Large intestine (tissue), 3 donors: ENCODE data around the gene PDZD7. TPM values are rescaled to one million over a fixed set of nuclear protein-coding genes. Genes with fewer than 3 reads are reported as not detected.

Source experiments
- DNase-seq, 2 donors: peaks; one replicate each; pipeline versions ENCODE4 v3.0.0 to v3.0.0-alpha.2; 2013
- H3K27ac ChIP-seq: one replicate; pipeline ENCODE4 v1.5.1; 2013; ENCODE audit warnings: low read length
- H3K27me3 ChIP-seq: 2 replicates; pipeline ENCODE4 v1.6.1; 2013; ENCODE audit warnings: low read length; ENCODE audit not compliant: control insufficient read depth, insufficient read depth
- H3K36me3 ChIP-seq: 2 replicates; pipeline ENCODE4 v1.6.1; 2013; ENCODE audit warnings: low read length; ENCODE audit not compliant: control insufficient read depth, insufficient read depth
- H3K4me1 ChIP-seq: one replicate; pipeline ENCODE4 v1.6.1; 2013; ENCODE audit warnings: low read length; ENCODE audit not compliant: control insufficient read depth, insufficient read depth
- H3K4me3 ChIP-seq: one replicate; pipeline ENCODE4 v1.5.1; 2013; ENCODE audit warnings: low read length
- H3K9me3 ChIP-seq: one replicate; pipeline ENCODE4 v1.6.1; 2013; ENCODE audit warnings: mild to moderate bottlenecking, low read depth, low read length, moderate library complexity; ENCODE audit not compliant: control insufficient read depth
- WGBS: methylation state at CpG from one replicate; pipeline ENCODE4 v1.1.5; 2013; ENCODE audit warnings: low lambda C conversion rate; ENCODE audit not compliant: insufficient coverage; 5-methylcytosine and 5-hydroxymethylcytosine counted together
- polyA plus RNA-seq: library from polyadenylated mRNA; unstranded; fragments of 120-200 nt; gene quantifications from one replicate; pipeline ENCODE4 v1.2.1, GENCODE V29; 2013

The PDZD7 gene
- polyA plus RNA-seq, 1 donor = 95.8 TPM

DNA sequence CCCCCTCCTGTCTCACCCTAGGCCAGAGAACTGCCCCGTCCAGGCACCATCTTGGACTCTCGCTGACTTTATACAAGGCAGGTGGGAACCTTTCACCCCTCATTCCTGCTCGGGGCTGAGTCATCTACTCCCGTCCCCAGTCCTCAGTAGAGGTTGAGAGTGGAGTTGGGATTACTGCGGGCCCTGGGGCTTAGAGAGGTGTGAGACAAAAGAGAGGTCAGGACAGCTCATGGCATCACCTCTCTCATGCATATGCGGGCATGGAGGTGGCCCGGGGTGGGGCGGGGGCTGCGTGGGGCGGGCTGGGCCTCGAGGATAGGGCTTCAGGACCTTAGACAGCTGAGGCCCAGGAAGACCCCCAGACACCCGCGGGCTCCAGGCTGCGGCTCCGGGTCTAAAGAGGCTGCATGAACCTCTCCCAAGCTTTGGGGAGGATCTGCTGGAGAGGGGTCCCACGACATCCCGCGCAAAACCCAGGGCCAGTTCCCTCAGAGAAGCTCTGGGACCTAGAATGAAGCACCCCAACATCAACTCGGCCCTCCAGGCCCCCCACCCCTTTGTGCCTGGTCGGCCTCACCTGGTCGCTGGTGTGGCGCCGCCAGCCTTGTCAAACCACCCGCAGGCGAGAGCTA, 317 bp downstream of the PDZD7 start:
- no CpG with 5 or more reads among the region's 25 CpGs for WGBS

GRCh38 chr10:101029520-101030295, 1.2 kb downstream of the PDZD7 start:
- no peaks in the 10 kb centered on the region for H3K9me3 ChIP-seq
- H3K27ac ChIP-seq = peak overlapping the region; percentile 99
- H3K36me3 ChIP-seq = peaks cover under 1% of the 10 kb centered on the region
- peaks cover 45% of the 10 kb centered on the region for H3K4me1 ChIP-seq
- peak overlapping the region; percentile 86 for H3K4me3 ChIP-seq
- H3K27me3 ChIP-seq = peaks cover 3% of the 10 kb centered on the region
- WGBS = no CpG with 5 or more reads among the region's 27 CpGs
- no peak for DNase-seq

More for the DNA sequence above, 317 bp downstream of the PDZD7 start:
- Histone ChIP-seq H3K4me3 (peak overlapping the region; percentile 86), H3K9me3 (no peaks in the 10 kb centered on the region), H3K27me3 (peaks cover 3% of the 10 kb centered on the region), H3K27ac (peak overlapping the region; percentile 99), H3K4me1 (peaks cover 54% of the 10 kb centered on the region), H3K36me3 (peaks cover 9% of the 10 kb centered on the region)
- DNase-seq = peak in 1 of 2 donors; percentile 61

GRCh38 chr10:101028446-101029337, 2.2 kb downstream of the PDZD7 start:
- Histone ChIP-seq H3K4me3 (no peak overlapping the region), H3K4me1 (peaks cover 38% of the 10 kb centered on the region), H3K27me3 (peaks cover 3% of the 10 kb centered on the region), H3K36me3 (peaks cover 3% of the 10 kb centered on the region), H3K27ac (no peak overlapping the region), H3K9me3 (no peaks in the 10 kb centered on the region)
- WGBS = no CpG with 5 or more reads among the region's 7 CpGs
- peak in 1 of 2 donors; percentile 31 for DNase-seq

GRCh38 chr10:101027106-101027720, 3.7 kb downstream of the PDZD7 start:
- Histone ChIP-seq H3K27me3 (peaks cover 3% of the 10 kb centered on the region), H3K36me3 (peaks cover 10% of the 10 kb centered on the region), H3K4me1 (peaks cover 35% of the 10 kb centered on the region), H3K4me3 (no peak overlapping the region), H3K9me3 (no peaks in the 10 kb centered on the region), H3K27ac (peak overlapping the region; percentile 46)
- no CpG with 5 or more reads among the region's 10 CpGs for WGBS
- no peak for DNase-seq

DNA sequence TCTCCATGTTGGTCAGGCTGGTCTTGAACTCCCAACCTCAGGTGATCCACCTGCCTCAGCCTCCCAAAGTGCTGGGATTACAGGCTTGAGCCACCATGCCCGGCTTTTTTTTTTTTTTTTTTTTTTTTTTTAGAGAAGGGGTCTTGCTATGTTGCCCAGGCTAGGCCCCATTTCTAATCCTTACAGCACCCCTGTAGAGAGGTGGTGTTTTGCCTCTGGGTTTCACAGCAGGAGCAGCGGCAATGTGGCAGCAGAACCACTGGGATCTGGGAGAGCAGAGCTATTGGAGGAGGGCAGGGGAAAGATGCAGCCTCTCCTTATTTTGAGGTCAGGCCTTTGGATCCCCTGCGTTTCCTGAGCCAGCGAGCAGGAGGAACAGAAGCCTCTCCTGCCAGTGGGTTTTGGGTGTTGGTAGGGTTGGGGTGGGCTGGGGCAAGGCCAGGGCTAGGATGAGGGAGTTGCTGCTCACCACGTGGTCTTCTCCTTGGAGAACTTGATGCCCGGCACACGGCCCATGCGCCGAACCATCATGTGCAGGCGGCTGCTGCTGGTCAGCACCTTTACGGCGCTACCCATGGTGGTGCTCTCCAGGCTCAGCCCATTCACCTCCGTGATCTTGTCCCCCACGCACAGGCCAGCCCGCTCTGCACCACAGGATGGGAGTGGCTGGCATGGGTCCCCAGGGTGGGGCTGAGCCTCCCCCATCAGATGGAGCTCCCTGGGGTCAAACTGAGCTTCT, 7.8 kb downstream of the PDZD7 start:
- no peak for DNase-seq
- Histone ChIP-seq H3K27ac (no peak overlapping the region), H3K4me1 (peaks cover 23% of the 10 kb centered on the region), H3K36me3 (peaks cover 15% of the 10 kb centered on the region), H3K27me3 (peaks cover 4% of the 10 kb centered on the region), H3K9me3 (no peaks in the 10 kb centered on the region), H3K4me3 (no peak overlapping the region)
- no CpG with 5 or more reads among the region's 15 CpGs for WGBS

DNA sequence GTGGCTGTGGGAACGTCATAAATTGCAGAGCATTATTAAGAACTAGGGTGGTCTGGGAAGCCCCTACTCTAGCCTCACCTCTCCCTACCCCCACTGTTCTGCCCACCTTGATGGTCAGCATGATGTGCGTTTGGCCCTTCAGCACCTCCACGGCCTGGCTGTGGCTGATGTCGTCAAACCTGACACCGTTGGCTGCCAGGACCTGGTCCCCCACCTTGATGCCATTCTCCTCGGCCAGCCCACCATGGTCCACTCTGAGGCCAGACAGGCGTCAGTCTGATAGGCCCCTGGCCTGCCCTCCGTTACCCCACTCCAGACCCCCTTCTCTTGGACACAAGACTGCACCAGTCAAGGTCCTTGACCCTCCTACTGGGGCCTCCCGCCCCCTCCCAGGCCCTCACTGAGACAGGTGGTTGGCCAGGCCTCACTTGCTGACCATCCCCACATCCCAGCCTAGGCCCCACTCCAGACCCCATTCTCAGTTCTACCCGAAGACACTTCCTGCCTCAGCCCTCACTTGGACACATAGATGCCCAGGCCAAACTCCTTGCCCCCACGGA, 9.2 kb downstream of the PDZD7 start:
- Histone ChIP-seq H3K27me3 (peaks cover 4% of the 10 kb centered on the region), H3K36me3 (peaks cover 15% of the 10 kb centered on the region), H3K9me3 (no peaks in the 10 kb centered on the region), H3K27ac (no peak overlapping the region), H3K4me3 (no peak overlapping the region), H3K4me1 (peaks cover 16% of the 10 kb centered on the region)
- DNase-seq = no peak
- WGBS = no CpG with 5 or more reads among the region's 11 CpGs

DNA sequence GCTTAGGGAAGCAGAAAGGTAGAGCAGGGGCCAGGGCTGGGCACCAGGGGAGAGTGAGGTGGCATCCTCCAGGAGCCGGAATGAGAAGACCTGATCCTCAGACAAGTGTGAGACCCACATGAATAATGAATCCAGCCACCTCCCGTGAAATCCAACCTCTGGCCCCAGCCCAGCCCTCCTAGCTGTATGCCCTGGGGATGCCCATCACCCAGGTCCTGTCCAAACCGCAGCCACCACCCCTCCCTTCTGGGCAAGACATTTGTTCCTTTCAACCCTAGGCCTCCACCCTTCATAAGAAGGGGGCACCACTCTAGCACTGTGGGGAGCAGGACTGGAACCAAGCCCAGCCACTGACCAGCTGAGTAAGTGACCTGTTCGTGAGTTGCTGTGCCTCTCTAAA, 9.7 kb downstream of the PDZD7 start:
- Histone ChIP-seq H3K9me3 (no peaks in the 10 kb centered on the region), H3K27ac (no peak overlapping the region), H3K27me3 (peaks cover 4% of the 10 kb centered on the region), H3K4me3 (no peak overlapping the region), H3K4me1 (peaks cover 14% of the 10 kb centered on the region), H3K36me3 (peaks cover 15% of the 10 kb centered on the region)
- WGBS = no CpG with 5 or more reads among the region's 4 CpGs
- DNase-seq = no peak

DNA sequence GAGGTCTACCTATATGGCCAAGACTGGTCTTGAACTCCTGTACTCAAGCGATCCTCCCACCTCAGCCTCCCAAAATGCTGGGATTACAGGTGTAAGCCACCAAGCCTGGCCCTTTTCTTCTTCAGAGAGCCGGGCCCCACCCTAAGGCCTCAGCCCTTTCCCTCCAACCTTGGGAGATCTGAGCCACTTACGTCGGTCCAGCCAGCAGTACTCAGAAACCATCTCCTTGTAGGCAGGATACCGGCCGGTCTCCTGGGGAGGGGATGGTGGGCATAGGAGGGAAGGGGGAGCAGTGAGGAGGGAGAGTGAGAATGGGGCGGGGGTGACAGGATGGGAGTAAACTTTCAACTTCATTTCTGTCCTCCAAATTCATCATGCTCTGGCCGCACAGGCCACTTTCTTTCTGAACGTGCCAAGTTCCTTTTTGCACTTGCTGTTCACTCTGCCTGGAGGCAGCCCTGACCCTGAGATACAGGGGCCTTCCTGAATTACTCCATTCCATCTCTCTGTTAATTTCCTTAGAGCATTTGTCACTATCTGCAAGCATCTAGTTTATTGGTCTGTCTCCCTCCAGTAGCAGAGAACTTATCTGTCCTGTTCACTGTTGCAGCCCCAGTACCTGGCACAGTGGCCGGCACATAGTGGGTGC, 10.4 kb downstream of the PDZD7 start:
- H3K36me3 ChIP-seq = peaks cover 15% of the 10 kb centered on the region

DNA sequence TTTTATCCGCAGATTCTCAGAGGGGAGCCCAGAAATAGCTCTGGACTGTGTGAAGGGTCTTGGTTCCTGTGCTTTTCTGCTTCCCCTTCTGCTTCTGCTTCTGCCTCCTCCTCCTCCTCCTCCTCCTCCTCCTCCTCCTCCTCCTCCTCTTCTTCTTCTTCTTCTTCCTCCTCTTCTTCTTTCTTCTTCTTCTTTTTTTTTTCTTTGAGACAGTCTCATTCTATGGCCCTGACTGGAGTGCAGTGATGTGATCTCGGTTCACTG, 11.6 kb downstream of the PDZD7 start:
- Histone ChIP-seq H3K27me3 (peaks cover 4% of the 10 kb centered on the region), H3K36me3 (peaks cover 18% of the 10 kb centered on the region)
- no peak for DNase-seq

More for the DNA sequence above, 10.4 kb downstream of the PDZD7 start:
- Histone ChIP-seq H3K4me1 (peaks cover 7% of the 10 kb centered on the region), H3K27ac (no peak overlapping the region), H3K27me3 (peaks cover 4% of the 10 kb centered on the region), H3K9me3 (no peaks in the 10 kb centered on the region), H3K4me3 (no peak overlapping the region)
- 69% methylated on average over 2 of the region's 10 CpGs for WGBS
- DNase-seq = no peak

More for the DNA sequence above, 11.6 kb downstream of the PDZD7 start:
- no CpG with 5 or more reads among the region's 2 CpGs for WGBS
- Histone ChIP-seq H3K9me3 (no peaks in the 10 kb centered on the region), H3K4me3 (no peak overlapping the region), H3K4me1 (peaks cover 13% of the 10 kb centered on the region), H3K27ac (no peak overlapping the region)
